GM19455 (cell line): Measurements from ENCODE around the gene SCAPER.
A peak's percentile ranks its signal among the peaks of the same experiment; 100 is the strongest.
"Not testable (repeated sequence)": the region's sequence is repeated elsewhere in the genome, so short reads cannot be mapped to it uniquely, and the experiment has no call there.

Experiments
- ATAC-seq: cut with Tn5 transposase; IDR thresholded peaks from one replicate; pipeline ENCODE4 v1.9.1; 2021; ENCODE audit not compliant: unreplicated experiment

SCAPER gene

DNA sequence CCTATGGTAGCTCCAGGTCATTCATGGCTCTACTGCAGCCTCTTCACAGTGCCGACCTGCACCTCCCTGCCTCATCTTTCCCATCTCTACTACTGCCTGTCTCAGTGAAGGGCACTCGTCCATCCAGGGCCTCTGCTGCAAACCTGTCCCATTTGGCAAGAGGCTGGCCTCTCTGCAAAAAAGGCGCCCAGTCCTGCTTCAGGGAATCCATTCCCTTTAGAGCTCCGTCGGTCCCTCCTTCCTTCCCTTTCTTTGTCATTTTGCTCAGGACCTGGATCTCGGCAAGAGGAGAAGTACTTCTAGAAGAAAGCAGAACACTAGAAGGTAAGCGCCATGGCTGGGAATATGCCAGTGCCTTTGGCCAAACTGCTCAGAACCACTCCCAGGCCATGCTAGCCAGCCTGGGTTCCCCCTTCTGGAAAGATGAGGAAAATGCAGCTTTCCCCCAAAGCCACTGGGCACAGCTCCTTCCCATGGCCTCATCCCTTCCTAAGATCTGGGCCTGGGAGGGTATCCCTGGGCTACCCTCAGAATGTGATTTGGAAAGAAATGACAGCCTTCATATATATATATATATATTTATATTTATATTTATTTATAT lies 575.0 kb downstream of the SCAPER start:
- ATAC-seq = no peak

GRCh38 chr15:76328958-76329357 lies 576.2 kb downstream of the SCAPER start:
- ATAC-seq = no peak

DNA sequence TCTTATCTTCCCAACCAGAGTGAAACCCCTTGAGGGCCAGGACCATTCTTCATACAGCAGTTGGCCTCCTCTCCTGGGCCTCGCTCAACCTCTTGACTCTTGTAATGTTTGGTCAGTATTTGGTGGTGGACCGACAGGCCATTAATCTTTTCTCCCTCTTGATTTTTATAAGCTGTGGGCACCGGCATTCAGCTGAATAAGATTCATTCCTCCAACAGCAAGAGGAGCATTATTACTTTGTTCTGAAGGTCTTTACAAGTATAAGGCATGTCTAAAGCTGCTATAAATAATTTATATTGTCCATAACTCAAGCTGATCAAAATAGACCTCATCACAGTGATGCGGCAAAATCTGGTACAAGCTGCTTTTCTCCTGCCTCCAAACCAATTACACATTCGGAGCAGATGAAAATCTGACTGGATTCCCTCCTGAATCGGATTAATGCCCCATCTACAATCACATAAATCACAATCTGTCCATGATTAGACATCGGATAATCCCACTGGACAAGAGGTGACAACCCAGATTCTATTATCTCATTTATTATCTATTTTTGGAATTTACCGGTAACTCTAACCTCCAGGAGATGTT lies 576.9 kb downstream of the SCAPER start:
- no peak for ATAC-seq

GRCh38 chr15:76327191-76328105 lies 577.7 kb downstream of the SCAPER start:
- ATAC-seq = no peak

- ATAC-seq = no peak
These were observed 579.4 kb downstream of the SCAPER start for GRCh38 chr15:76325704-76326103.

GRCh38 chr15:76324066-76324465 lies 581.1 kb downstream of the SCAPER start:
- no peak for ATAC-seq

GRCh38 chr15:76321602-76322001 lies 583.5 kb downstream of the SCAPER start:
- no peak for ATAC-seq

DNA sequence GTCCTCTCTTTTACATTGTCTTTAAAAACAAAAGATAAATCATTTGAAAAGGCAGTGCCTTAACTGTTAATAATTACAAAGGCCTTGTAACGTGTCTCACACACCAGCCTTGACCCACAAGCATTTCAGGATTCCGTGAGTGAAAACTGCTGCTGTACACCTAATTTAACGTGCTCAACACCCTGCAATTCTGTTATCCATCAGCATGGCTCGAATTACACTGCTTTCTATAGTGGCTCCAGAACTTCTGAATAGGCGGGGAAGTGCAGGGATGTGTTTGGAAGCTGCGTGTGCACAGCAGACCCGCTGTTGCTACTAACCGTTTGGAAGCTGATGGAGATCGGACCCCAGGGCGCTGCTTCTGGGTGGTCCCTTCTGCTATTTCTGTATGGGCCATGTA lies 584.0 kb downstream of the SCAPER start:
- ATAC-seq = no peak

DNA sequence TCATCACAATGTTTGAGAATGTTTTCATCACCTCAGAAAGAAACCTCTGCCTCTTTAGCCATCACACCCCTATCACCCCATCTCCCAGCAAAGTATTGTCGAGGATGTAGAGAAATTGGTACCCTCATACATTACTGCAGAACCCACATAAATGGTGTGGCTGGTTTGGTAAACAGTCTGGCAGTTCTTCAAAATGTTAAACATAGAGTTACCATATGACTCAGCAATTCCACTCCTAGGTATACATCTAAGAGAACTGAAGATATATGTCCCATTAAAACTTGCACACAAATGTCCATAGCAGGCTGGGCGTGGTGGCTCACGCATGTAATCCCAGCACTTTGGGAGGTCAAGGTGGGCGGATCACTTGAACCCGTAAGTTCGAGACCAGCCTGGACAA lies 585.1 kb downstream of the SCAPER start:
- ATAC-seq = no peak

DNA sequence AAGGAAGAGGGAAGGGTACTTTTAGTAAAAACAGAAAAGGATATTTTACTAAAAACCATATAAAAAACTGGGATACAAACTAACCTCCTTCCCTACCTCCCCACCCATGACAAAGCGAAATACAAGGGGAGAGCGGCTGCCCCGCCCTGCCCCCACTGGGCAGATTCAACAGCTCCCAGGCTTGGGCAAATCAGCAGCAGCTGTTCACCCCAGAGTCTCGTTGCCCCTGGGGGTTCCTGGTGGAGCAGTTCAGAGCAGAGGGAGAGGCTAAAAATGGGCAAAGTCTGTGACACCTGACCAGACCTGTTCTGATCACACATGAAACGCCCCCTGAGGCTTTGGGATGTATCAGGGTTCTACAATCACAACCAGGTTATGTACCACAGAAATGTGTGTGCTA lies 591.4 kb downstream of the SCAPER start:
- ATAC-seq = no peak

DNA sequence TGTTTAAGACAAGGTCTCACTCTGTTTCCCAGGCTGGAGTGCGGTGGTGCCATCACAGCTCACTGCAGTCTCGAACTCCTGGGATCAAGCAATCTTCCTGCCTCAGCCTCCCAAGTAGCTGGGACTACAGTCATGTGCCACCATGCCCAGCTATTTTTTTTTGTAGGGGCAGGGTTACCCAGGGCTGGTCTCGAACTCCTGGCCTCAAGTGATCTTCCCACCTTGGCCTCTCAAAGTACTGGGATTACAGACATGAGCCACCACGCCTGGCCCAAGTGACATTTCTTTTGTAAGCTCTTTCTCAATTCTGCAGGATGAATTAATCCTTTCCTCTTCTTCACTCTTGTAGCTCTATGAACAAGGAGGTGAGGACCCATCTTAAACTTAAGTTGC lies 592.0 kb downstream of the SCAPER start:
- ATAC-seq = not testable (repeated sequence)

GRCh38 chr15:76312540-76313174 lies 592.5 kb downstream of the SCAPER start:
- no peak for ATAC-seq

GRCh38 chr15:76311100-76311953 lies 593.8 kb downstream of the SCAPER start, which contains the start of gene ETFA:
ETFA (minus strand) TSS chr15:76311469; CDS start chr15:76311388, 81 bp downstream.
- ATAC-seq = peak; percentile 98

DNA sequence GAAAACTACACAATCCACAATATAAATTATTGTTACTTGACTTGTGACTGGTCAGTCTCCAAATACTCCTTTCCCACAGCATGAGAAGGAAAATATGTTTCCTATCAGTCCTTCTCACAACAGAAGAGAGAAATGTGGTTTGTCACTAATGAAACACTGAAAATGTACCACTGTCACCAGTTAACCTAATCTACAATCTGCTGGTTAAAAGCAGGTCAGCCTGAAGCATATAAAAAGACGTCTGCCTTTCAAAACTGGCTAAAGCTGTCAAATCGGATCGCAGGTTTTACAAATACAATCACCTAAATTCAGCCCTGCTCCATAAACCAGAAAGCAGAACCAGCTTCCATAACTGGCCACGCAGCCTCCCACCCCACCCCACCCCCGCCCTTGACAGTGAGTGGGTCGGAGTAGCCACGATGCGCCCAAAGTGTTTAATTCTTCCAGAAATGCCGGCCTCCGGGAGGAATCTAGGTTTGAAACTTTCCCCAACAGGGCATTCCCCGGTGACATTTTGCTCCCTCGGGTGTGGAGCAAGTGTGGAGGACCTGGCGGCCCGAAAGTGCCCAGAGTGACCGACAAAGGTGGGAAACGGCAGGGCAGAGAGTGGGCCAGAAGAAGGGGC lies 594.6 kb downstream of the SCAPER start:
- ATAC-seq = peak; percentile 7

DNA sequence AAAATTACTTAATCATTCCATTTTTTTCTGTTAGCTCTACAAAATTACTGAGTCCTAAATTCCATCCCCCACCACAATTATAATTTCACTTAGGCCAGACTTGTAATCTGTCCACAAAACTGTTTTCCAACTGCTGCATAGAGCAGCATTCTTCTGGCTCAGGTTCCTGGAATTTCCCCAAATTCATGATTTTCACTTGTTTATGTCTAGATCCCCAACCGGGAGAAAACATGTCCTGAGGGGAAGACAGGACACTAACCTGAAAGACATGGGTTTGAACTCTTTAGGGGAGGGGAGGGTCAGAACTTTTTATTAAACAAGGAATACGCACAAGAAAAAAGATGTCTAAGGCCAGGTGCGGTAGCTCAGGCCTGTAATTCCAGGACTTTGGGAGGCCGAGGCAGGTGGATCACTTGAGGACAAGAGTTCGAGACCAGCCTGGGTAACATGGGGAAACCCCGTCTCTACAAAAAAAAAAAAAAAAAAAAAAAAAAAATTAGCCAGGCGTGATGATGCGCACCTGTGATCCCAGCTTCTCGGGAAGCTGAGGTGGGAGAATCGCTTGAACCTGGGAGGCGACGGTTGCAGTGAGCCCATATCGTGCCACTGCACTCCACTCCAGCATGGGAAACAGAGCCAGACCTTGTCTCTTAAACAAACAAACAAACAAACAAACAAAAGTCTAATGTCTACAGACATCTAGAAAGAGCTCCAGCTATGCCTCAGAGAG lies 595.4 kb downstream of the SCAPER start:
- ATAC-seq = no peak

DNA sequence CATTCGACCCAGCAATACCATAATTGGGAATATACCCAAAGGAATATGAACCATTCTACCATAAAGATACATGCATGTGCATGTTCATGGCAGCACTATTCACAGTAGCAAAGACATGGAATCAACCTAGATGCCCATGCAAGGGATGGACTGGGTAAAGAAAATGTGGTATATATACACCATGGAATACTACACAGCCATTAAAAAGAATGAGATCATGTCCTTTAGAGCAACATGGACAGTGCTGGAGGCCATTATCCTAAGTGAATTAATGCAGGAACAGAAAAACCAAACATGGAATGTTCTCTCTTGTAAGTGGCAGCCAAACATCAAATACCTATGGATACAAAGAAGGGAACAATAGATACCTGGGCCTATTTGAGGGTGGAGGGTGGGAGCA lies 601.2 kb downstream of the SCAPER start:
- no peak for ATAC-seq

DNA sequence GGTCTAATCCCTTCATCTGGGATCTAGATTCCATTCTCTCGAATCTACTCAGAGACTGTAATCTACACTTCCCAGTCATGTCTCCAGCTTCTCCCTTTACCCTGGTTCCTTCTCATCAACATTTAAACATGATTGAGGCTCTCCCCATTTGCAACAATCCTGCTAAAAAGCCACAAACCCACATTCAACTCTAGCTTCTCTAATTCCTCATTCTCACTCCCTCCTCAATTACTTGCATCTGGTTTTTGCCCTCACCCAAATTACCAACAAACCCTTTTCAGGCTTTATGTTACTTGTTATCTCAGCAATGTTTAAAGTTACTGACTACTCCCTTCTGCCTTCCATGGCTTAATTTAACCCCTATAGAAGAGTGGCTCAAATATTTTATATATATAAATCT lies 605.4 kb downstream of the SCAPER start:
- no peak for ATAC-seq

DNA sequence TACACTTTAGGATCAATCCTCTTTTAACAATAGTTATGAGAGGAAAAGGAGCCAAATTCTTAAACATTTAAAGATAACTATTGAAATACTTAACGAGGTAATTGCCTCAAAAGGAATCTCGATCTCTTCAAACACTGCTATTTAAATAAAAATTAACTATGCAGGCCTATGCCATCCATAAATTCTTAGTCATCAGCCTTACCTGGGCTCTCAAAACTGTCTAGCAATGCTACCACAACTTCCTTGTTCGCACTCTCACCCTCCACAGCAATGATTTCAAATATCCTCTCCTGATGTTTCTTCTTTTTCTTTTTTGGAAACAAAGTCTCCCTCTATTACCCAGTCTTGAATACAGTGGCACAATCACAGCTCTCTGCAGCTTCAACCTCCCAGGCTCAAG lies 606.2 kb downstream of the SCAPER start:
- no peak for ATAC-seq

DNA sequence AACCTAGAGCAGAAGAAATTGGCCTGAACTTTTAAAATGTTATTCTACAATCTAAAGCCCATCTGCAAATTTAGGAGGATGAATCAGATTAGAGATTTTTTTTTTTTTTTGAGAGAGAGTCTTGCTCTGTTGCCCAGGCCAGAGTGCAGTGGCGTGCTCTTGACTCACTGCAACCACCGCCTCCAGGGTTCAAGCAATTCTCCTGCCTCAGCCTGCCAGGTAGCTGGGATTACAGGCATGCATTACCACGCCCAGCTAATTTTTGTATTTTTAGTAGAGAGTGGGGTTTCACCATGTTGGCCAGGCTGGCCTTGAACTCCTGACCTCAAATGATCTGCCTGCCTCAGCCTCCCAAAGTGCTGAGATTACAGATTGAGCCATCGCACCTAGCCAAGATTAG lies 607.2 kb downstream of the SCAPER start:
- ATAC-seq = not testable (repeated sequence)
